NCI-H748 treated with DMSO at 0.1 percent for 48 hours (cell line): ENCODE measurements around the gene PHF21A.
A peak's percentile ranks its signal among the peaks of the same experiment; 100 is the strongest.
"Not testable (repeated sequence)": the region's sequence is repeated elsewhere in the genome, so short reads cannot be mapped to it uniquely, and the experiment has no call there.

Experiments used
- DNase-seq: peaks from one replicate; lab custom pipeline; 2025; lab: John Stamatoyannopoulos, UW

PHF21A gene

DNA sequence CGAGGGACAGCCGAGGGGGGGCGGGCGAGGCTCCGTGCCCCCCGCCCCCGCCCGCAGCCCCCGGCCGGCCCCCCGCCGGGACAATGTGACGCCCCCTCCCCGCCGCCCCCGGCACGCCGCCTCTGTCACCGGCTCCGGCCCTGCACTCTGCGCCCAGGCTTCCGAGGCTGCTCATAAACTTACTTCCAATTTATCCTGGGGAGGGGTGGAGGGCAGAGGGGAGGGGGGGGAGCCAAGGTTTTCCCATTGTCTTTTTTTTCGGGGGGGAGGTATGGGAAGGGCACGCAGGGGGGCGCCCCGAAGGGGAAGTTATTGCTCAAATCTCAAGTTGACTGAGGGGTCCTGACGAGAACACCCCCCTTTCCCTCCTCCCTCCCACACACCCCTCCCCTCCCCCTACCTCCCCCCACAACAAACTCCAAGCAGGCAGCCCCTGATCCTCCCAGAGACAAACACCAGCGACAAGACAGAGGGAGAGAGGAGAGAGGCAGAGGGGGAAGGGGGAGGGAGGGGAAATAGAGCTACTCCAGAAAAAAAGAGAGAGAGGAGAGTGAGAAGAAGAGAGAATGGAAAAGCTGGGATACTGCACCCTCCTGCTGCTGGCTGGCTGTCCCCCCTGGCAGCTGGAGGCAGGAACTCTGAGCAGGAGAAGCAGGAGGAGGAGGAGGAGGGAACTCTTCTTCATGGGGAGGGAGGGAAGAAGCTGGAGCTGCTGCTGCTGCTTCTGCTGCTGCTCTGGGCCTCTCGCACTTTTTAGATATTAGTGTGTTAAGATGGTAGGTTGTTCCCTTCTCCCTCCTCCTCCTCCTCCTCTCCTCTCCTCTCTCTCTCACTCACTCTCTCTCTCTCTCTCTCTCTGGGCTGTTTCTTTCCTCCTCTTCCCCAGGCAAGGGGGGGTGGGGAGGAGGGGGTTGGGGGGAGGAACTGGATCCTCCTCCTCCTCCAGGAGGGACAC is 631 bp downstream of the PHF21A start:
- DNase-seq = peak; percentile 70

DNA sequence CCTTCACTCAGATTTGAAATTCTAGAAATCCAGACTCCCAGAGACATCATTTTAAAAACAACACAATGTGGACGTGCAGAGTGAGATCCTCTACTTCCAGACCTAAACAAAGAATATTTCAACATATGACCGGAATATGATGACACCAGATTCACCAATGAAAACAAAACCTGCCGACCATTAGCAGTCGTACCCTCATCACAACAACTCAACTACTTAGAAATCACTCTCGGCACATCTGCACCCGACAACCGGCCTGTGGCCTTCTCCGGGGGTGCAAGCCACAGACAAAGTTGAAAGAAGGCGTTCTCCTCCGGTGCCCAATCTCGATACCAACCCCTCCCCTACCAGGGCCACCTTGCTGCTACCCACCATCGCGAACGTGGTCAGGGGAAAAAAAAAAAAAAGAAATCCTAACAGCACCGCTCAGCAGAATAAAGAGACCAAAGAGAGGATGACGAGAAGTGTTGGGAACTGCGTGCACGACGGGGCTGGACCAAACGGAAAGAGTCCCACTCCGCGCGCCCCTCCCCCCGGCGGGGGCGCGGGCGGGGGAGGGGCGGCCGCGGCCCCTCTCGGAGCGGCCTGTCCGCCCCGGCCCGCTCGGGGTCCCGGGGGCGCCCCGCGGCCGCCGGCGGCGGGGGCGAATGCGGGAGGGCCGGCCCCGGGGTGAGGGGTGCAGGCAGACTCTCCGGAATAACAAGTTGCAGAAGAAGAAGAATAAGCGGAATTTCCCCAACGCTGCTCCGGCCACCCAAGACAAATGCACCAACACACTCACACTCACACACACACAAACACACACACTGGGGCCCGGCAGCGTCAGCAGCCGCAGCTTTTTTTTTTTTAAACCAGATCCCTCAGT is 1.7 kb downstream of the PHF21A start:
- DNase-seq = peak; percentile 34

DNA sequence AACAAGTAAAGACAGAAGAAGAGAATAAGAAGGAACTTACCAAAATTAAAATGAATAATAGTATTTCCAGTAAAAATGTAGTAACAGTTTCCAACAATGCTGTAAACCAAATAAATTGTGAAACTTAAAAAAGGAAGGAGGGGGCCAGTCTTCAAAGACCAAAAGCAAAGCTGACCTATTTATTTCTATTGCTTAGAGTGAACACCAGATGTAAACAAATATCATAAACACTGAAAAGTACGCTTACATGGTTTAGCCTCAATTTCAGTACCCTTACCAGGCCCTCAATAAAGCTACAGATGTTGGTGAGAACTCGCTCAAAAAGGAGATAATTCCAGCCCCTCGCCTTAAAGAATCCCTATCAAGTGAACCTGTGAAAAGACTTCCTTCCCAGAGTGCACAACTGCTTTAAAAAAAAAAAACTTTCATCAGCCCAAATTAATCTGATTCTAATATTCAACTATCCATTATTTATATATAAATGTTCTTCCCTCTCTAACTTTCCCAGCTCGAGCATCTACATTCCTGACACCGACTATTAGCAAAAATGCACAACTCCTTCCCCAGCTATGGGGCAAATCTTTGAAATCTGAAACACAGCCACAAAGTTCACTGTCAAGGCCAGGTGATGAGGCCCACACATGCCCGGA is 2.4 kb downstream of the PHF21A start:
- no peak for DNase-seq

DNA sequence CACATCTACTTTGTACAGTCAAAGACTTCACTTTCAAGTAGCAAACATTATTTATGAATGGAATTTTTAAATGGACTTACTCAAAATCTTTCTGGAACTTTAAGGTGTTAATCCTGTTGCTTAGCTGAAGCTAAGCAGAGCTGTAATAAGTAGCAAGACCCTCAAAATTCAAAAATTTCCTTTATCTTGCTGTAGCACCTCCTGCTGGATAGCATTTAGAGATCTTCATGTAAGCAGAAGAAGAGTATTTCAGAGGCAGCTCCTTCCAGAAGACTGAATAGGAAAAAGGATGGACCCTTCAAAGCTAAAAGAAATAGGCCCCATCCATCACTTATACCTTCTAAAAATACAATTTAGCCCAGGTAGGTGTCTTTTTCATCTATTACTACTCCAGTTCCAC is 3.4 kb downstream of the PHF21A start:
- no peak for DNase-seq

DNA sequence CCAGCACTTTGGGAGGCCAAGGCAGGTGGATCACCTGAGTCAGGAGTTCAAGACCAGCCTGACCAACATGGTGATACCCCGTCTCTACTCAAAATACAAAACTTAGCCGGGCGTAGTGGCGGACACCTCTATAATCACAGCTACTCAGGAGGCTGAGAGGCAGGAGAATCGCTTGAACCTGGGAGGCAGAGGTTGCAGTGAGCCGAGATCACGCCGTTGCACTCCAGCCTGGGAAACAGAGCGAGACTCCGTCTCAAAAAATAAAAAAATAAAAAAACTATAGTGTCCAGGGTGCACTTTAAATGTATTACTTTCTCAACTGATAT is 4.6 kb downstream of the PHF21A start:
- not testable (repeated sequence) for DNase-seq

DNA sequence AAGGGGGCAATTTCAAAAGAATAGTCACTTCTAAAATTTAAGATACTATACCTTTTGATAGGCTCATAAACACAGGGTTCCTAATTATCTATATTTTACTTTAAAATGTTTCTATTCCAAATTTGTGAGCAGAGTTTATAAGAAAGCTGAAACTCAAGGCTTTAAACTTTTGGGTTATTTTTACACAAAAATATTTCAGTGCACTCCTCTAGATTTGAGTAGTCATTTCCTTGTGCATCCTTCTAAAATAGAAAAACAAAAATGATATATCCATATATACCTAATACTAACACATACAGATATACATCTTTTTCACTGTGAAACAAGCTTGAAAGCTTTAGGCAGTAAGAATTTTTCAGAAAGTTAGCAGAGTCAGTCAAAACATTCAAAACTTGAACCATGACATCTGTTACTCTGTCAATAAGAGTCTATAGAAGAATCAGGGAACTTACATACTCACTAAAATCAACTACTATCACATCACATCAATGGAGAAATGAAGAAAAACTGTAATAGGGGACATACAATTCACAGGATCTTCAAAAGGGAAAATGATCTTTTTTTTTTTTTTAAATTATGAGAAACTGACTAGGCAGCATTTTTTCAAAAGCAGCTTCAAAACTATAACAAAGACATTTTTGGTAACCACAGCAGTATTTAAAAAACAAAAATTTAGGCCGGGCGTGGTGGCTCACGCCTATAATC is 5.1 kb downstream of the PHF21A start:
- no peak for DNase-seq

DNA sequence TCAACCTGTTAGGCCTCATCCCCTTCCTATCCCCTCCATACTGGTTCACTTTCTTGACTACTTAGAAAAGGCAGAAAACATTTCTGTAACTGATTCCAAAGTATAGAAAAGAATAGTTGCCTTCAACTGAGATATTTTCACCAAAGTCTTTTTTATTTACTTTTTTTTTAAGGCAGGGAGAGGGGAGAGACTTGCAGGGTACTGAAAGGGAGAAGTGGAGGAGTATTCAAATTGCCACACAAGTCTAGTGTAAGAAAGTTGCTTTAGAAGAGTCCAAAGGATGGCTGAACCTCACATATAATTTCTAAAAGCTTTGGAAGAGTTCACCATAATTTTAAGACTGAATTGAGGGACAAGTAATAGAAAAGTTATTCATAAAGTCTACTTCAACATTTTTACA is 6.3 kb downstream of the PHF21A start:
- DNase-seq = no peak

DNA sequence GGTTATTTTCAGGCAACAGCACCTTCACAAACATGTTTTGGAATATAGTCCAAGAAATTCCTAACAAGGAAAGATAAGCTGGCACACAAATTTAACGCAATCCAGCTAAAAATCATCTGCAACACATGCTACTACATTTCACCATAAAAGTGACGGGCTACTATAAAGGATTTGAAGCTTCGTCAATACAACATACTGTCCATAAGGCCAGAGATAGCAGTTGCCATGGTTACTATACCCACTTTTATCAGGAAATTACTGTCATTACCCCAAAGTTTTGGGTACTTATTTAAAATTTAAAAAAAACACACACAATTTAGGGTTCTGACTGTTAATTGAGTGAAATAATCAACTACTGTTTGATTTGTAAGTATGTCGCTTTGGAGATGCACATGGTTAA is 6.9 kb downstream of the PHF21A start:
- no peak for DNase-seq

DNA sequence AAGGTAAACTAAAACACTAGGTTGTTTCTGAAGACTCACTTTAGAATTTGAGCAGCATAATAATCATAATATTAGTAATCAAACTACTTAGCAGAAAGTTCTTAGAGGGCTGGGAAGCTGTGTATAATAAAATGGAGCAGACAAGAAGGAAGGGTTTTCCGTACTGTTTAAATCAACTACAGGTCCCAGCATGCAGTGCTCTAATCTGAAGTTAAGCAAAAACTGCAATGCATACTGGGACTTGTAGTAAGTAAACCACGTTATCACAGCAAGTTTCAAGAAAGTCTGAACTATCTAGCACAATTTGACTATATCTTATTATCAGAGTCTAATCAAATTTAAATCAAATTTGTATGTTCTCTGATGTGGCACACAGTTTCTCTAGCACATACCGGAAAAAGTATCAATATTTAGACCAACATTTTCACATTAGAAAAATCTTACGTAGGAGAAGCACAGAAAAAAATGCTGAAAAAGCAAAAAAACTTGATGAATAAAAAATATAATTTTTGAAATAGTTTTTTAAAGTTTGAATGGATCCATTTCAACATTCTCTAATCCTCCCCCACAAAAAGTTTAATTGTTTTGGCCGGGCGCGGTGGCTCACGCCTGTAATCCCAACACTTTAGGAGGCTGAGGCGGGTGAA is 8.2 kb downstream of the PHF21A start:
- DNase-seq = no peak

DNA sequence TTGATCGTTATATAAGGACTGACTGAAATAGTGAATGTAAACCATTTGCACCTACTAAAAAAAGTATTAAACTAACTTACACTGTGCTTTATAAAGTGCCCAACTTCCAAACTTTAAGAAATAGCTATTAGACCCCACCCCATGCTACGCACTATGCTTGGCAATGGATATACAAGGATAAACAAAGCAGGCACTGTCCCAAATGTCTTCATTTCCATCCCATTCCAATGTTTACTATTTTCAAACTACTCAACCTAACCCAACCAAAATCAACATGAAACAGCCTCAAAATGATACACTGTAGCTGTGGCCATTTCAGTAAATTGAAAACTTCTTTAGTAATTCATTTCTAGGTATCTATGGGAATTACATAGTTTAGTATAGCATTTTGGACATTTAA is 12.5 kb downstream of the PHF21A start:
- no peak for DNase-seq

DNA sequence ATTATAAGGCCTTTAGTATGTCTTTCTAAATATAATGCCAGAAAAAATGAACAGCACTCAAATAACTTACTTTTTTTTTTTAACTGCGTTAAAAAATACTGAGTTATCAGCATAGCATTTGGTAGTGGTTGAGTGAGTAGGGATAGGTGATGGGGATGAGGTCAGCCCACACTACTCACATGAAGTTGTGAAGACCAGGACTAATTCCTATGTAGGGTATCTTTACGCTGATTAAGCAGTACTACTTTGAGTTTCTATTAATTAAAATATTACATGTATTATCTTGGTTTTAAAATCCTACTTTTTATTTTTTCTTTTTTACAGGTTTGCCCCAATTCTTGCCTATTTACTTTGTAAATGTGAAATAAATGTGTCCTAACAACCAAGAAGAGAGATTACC is 13.5 kb downstream of the PHF21A start:
- DNase-seq = no peak

DNA sequence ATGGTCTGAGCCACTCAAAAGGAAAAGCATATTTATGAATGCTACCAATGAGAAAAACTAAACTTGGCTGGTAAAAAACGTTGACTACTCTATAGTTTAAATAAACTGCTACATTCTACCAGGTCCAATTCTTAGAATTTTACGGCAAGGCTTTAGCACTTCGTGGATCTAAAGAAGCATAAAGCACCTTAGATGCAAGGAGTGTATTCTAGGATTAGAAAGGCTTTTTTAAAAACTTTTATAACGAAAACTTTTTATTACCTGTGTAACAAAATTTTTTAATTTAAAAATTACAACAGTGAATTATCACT is 13.9 kb downstream of the PHF21A start:
- DNase-seq = no peak

DNA sequence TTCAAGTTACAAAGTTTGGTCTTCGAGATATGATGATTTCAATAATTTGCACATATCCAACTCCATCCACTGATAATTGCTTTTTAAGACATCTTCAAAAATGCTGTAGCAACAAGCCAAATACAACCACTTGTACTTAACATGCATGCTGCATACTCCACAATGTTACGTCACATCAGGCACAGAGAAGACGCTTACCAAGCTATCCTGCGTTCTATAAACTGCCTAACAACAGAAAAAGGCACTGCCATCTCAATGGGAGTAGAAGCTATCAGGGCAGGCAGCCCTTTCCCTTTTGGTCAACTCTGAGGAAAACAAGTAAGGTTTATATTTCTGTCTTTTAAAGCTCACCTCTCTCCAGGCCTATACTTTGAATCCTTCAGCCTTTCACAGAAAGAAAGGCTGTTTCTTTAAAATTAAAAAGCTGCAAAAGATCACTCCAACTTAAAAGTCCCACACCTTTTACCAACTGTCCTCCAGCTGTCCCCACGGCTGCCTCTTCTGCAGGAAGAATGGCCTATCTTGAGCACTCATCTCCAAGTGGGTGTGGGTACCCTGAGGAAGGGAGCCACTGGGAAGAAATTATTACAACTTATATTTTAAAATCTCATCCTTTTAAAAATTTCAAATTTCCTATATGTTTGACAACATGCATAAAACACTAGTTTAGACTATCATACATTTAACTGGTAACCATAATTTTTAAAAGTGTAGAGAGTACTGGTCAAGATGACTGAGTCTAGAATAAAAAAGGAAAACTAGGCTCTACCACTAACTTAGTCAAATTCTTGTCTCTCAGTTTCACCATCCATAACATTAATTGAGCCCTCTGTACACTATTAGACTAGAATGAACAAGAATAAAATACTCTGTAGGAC is 14.5 kb downstream of the PHF21A start:
- no peak for DNase-seq

DNA sequence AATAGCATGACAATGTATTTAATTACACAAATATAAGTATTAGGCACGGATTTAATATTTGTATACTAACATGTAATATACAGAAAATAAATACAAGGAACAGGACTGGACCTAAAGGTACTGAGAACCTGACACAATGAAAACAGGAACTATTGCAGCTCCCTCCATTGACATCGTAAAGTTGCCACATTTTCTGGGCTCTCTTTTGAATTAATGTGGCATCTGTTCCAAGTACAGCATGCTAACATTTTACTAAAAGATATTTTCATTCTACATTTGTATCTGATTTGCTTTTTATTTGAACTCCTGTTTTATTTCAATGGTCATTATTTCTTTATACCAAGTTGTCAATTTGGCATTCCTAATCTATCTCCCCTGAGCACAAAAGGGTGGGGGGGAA is 15.3 kb downstream of the PHF21A start:
- no peak for DNase-seq

DNA sequence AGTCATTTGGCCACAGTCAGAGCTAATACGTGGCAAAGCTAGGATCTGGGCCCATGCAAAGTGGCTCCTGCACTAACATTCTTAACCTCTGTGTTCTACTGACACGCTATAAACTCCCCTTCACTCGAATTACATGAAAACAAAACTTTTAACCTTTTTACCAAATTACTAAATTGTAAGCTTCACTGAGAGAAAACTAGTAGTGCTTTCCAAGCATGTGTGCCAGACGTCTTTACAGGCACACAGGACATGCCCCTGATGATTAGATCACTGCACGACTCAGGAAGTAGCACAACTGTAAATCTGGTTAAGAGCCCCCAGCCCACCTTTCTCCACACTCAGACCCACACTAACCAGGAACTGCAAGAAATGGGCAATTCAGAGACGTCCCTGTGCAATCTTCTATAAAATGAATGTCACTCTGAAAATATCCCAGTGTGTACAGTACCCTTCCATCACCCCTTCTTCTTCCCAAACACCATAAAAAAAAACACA is 16.1 kb downstream of the PHF21A start:
- DNase-seq = no peak

DNA sequence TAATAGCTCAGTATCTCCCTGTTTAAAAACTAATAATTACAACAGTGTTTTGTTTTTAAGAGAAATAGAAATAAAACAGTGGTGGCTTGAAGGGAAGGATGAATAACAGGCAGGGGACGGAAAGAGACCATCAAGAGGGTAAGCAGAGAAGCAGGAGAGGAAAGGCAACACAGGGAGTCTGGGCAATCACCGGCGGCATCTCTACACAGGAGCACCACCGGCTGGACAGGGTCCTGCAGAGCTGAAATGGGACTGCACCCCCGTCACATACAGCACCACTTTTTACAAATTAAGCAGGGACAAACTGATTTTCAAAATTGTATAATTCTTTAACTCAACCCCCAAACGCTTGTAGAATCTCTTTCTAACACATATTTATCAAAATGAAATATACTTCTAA is 18.4 kb downstream of the PHF21A start:
- no peak for DNase-seq

DNA sequence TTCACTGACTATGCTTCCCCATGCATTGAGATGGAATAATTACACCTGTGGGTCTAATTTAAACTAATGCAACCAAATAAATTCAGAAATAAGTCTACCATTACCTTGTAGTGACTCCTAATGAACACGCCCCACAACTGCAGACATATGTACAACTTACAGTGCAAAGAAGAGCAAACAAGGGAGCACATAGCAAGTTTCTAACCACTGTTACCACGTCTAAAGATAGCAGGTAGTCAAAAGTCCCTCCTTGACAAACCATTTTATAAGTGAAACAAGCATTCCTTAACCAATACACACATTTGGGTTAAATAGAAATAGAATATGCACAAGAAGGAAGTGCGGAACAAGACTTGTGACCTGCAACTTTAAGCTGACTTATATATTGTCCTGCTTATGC is 20.6 kb downstream of the PHF21A start:
- DNase-seq = no peak

DNA sequence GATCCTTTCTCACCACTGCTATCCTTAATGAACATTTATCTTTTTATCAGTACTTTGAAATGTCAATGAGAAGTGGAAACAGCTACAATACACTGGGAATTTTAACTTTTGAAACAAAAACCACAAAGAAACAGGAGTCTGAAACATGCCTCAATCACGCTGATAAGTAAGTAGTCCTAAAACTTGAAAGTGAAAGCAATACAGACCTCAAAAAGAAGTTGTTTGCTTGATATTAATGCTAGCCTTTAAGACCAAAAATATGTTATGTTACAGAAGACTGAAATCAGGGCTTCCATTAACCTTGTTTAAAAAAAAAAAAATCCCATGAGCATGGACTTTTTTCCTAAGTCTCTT is 21.3 kb downstream of the PHF21A start:
- DNase-seq = no peak

DNA sequence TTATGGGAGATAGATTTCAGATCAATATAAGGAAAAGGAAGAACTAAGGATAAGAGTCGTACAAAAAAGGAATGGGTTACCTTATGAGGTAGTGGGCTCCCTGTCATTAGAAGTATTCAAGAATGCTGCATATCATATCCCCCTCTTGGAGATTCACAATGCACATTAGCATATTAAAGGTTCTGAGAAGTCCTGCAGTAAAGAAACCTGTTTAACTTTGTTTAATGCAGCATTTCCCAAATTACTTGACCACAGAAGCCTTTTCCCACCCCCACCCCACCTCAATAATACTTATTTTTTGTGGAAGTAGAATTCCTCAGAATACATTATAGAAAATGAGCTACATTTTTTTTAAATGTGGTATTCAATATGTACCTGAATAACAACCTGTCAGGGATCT is 30.9 kb downstream of the PHF21A start:
- DNase-seq = no peak

DNA sequence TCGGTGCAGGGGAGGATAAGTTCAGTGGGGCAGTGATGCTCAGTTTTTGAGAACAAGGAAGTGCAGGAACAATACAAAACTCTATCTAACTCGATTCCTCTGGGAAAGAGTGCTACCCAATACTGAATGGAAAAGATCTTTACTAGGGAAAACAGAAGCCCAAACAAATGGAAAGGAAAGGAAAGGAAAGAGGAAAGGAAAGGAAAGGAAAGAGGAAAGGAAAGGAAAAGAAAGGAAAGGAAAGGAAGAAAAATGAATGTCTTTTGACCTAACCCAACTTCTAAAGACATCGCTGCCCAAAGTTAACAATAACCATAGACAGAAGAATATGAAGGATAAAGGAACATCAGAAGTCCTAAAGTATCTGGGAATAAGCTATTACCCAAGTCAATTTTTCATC is 41.6 kb downstream of the PHF21A start:
- DNase-seq = no peak

DNA sequence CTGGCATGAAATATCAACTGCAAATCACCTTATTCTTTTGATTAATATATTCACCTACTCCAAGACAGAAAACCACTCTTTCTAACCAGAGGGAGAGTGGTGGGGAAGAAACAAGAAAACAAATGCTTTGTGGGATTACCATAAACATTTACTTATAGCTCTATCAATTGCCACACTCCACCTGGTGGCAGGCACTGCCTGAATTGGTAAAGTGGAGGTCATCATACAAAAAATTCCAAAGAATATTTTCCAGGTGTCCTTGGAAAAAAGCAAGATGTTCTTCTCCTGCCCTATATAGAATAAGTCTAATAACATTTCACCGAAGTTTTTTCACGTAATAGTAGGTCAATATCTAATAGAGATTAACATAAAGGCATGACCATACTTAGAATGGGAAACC is 45.3 kb downstream of the PHF21A start:
- DNase-seq = no peak
